NCI-H1105 treated with DMSO at 0.1 percent for 48 hours (cell line): Measurements from ENCODE around the gene PPEF2.
A peak's percentile ranks its signal among the peaks of the same experiment; 100 is the strongest.

Experiments
- DNase-seq: peaks from one replicate; lab custom pipeline; 2025; lab: John Stamatoyannopoulos, UW

Gene PPEF2

GRCh38 chr4:75895744-75896314 lies 6.4 kb downstream of the PPEF2 start:
- peak; percentile 40 for DNase-seq

- no peak for DNase-seq
These were observed 9.7 kb downstream of the PPEF2 start for GRCh38 chr4:75892508-75892907.

- DNase-seq, result no peak
These were observed 10.6 kb downstream of the PPEF2 start for GRCh38 chr4:75891611-75892010.

GRCh38 chr4:75889537-75890199 lies 12.6 kb downstream of the PPEF2 start:
- no peak for DNase-seq

GRCh38 chr4:75886104-75886503 lies 16.1 kb downstream of the PPEF2 start:
- DNase-seq, result no peak

- DNase-seq, result no peak
These were observed 20.8 kb downstream of the PPEF2 start for GRCh38 chr4:75881476-75881875.

- no peak for DNase-seq
These were observed 22.0 kb downstream of the PPEF2 start for GRCh38 chr4:75880278-75880677.

GRCh38 chr4:75878246-75878756 lies 24.0 kb downstream of the PPEF2 start:
- no peak for DNase-seq

- no peak for DNase-seq
These were observed 26.0 kb downstream of the PPEF2 start for GRCh38 chr4:75876218-75876617.

- no peak for DNase-seq
These were observed 33.2 kb downstream of the PPEF2 start for GRCh38 chr4:75869100-75869499.

GRCh38 chr4:75867130-75867529 lies 35.1 kb downstream of the PPEF2 start:
- no peak for DNase-seq

- no peak for DNase-seq
These were observed 41.6 kb downstream of the PPEF2 start for GRCh38 chr4:75860606-75861005.

GRCh38 chr4:75858721-75859120 lies 43.5 kb downstream of the PPEF2 start:
- no peak for DNase-seq

GRCh38 chr4:75849461-75849860 lies 52.8 kb downstream of the PPEF2 start:
- DNase-seq, result no peak

GRCh38 chr4:75848891-75849290 lies 53.4 kb downstream of the PPEF2 start:
- DNase-seq, result no peak

- peak; percentile 72 for DNase-seq
These were observed 54.0 kb downstream of the PPEF2 start for GRCh38 chr4:75848171-75848760.

- no peak for DNase-seq
These were observed 56.3 kb downstream of the PPEF2 start for GRCh38 chr4:75845992-75846391.

- no peak for DNase-seq
These were observed 58.0 kb downstream of the PPEF2 start for GRCh38 chr4:75844151-75844662.

GRCh38 chr4:75843596-75843995 lies 58.7 kb downstream of the PPEF2 start:
- no peak for DNase-seq

GRCh38 chr4:75841641-75842520 lies 60.4 kb downstream of the PPEF2 start:
- no peak for DNase-seq

- no peak for DNase-seq
These were observed 67.5 kb downstream of the PPEF2 start for GRCh38 chr4:75834772-75835154.

GRCh38 chr4:75834095-75834771 lies 68.0 kb downstream of the PPEF2 start:
- no peak for DNase-seq
